HepG2 (cell line): Measurements from ENCODE around the gene C1orf159. TPM values are rescaled to one million over a fixed set of nuclear protein-coding genes. Genes with fewer than 3 reads are reported as not detected.

Experiments
- ATAC-seq: fragments of 200-7000 bp; cut with Tn5 transposase; 3 replicates; pipeline ENCODE4 v1.9.1; 2020; ENCODE audit warnings: mild to moderate bottlenecking, moderate library complexity
- BruUV-seq: library from RNA; stranded (reverse); fragments of 400-500 nt; replicated peaks from 2 replicates; lab custom pipeline; 2021; lab: Mats Ljungman, UMichigan
- CTCF ChIA-PET: fragments of 300-600 bp; formaldehyde crosslinking; extraction: SDS; loops from one replicate; lab custom pipeline; 2021; ENCODE audit warnings: low total read pairs, inconsistent platforms, low intra/inter-chr PET ratio; lab: Yijun Ruan, JAX
- POLR2A ChIA-PET: fragments of 350-600 bp; sonication (Branson Sonifier 250); formaldehyde crosslinking; loops from one replicate; lab custom pipeline; 2020; ENCODE audit warnings: antibody characterized with exemption, inconsistent platforms; lab: Yijun Ruan, JAX
- DNase-seq: peaks from one replicate; pipeline ENCODE4 v3.0.0-alpha.2; 2015; ENCODE audit warnings: low spot score
- FAIRE-seq: peaks from 3 replicates; lab custom pipeline; 2011; peaks lifted over from hg19 to GRCh38; lab: Jason Lieb, UNC
- H2AFZ ChIP-seq: one replicate; pipeline ENCODE4 v1.6.1; 2011; ENCODE audit warnings: low read length, inconsistent platforms
- H3K27ac ChIP-seq: fragments of 300-600 bp; 3 replicates; pipeline ENCODE4 v1.8.0; 2011; ENCODE audit warnings: mixed run types, mild to moderate bottlenecking, mixed read lengths, low read length, inconsistent platforms; ENCODE audit not compliant: insufficient read depth; ENCODE audit errors: extremely low read length
- H3K27me3 ChIP-seq, 2 experiments: fragments of 200-600 bp in 1 of 2; 2 replicates in 1 of 2; 3 replicates in 1 of 2; pipeline versions ENCODE4 v1.6.0 to v1.8.0; 2011; ENCODE audit warnings: low read length in 2 of 2, mild to moderate bottlenecking in 2 of 2, moderate library complexity in 2 of 2, inconsistent platforms in 1 of 2; ENCODE audit not compliant: insufficient read depth in 2 of 2, control insufficient read depth in 1 of 2
- H3K36me3 ChIP-seq, 2 experiments: fragments of 200-600 bp in 1 of 2; replicated peaks in 1 of 2; 2 replicates in 1 of 2; 3 replicates in 1 of 2; pipeline versions ENCODE4 v1.5.1 to v1.8.0; 2011; ENCODE audit warnings: low read length in 2 of 2, inconsistent platforms in 1 of 2; ENCODE audit not compliant: insufficient read depth in 2 of 2, control insufficient read depth in 1 of 2
- H3K4me1 ChIP-seq: 2 replicates; pipeline ENCODE4 v1.5.1; 2012; ENCODE audit warnings: low read length, inconsistent platforms; ENCODE audit not compliant: insufficient read depth
- H3K4me2 ChIP-seq: 2 replicates; pipeline ENCODE4 v1.6.0; 2011; ENCODE audit warnings: low read depth, low read length, inconsistent platforms
- H3K4me3 ChIP-seq, 3 experiments: fragments of 200-600 bp in 1 of 3; sonication (generic), shearing (Covaris generic) in 1 of 3; replicated peaks in 1 of 3; 2 replicates each; pipeline ENCODE4 v1.5.1; 2011 to 2016; ENCODE audit warnings: low read length in 3 of 3, inconsistent platforms in 2 of 3, low read depth in 2 of 3, mild to moderate bottlenecking in 2 of 3, control low read depth in 1 of 3, mixed read lengths in 1 of 3; ENCODE audit not compliant: insufficient read depth in 1 of 3
- H3K79me2 ChIP-seq: one replicate; pipeline ENCODE4 v1.6.1; 2011; ENCODE audit warnings: low read length, inconsistent platforms; ENCODE audit not compliant: insufficient read depth
- H3K9ac ChIP-seq: 2 replicates; pipeline ENCODE4 v1.6.0; 2011; ENCODE audit warnings: mild to moderate bottlenecking, low read depth, low read length, inconsistent platforms; ENCODE audit not compliant: insufficient read depth
- H3K9me3 ChIP-seq: 2 replicates; pipeline ENCODE4 v1.5.1; 2012; ENCODE audit warnings: mild to moderate bottlenecking, low read length
- H4K20me1 ChIP-seq: 2 replicates; pipeline ENCODE4 v1.6.0; 2011; ENCODE audit warnings: inconsistent platforms, mild to moderate bottlenecking, low read length, moderate library complexity; ENCODE audit not compliant: insufficient read depth
- AGO2 ChIP-seq: fragments of 200-400 bp; formaldehyde crosslinking; optimal IDR thresholded peaks from 2 replicates; pipeline ENCODE3; 2017; ENCODE audit warnings: mild to moderate bottlenecking, low read depth, low read length, moderate library complexity
- ATF1 ChIP-seq: IDR thresholded peaks from 2 replicates; pipeline ENCODE4 v1.6.1; 2016; ENCODE audit warnings: mild to moderate bottlenecking, control low read depth
- DDIT3 ChIP-seq: sonication (generic); formaldehyde crosslinking; IDR thresholded peaks from 2 replicates; pipeline ENCODE4 v1.4.0; 2020; ENCODE audit warnings: mild to moderate bottlenecking, missing genetic modification reagents
- FOXK1 ChIP-seq: sonication (generic); formaldehyde crosslinking; IDR thresholded peaks from 2 replicates; pipeline ENCODE4 v1.4.0; 2020; ENCODE audit warnings: low read depth, missing genetic modification reagents, borderline replicate concordance
- GTF3A ChIP-seq: sonication (generic); formaldehyde crosslinking; conservative IDR thresholded peaks from 2 replicates; pipeline ENCODE4 v1.4.0; 2020; ENCODE audit warnings: mild to moderate bottlenecking, missing genetic modification reagents
- KDM5B ChIP-seq: sonication (generic); formaldehyde crosslinking; IDR thresholded peaks from 2 replicates; pipeline ENCODE4 v1.4.0; 2020; ENCODE audit warnings: missing genetic modification reagents, mild to moderate bottlenecking, borderline replicate concordance
- MAFK ChIP-seq, 2 experiments: IDR thresholded peaks in 1 of 2; conservative IDR thresholded peaks in 1 of 2; 2 replicates each; pipeline ENCODE4 v1.6.1; 2011; ENCODE audit warnings: improper control_type of control experiment in 2 of 2, low read length in 2 of 2
- MIER3 ChIP-seq: IDR thresholded peaks from 2 replicates; pipeline ENCODE4 v1.6.1; 2016; ENCODE audit warnings: missing compliant biosample characterization, borderline replicate concordance
- RBFOX2 ChIP-seq: fragments of 200-400 bp; formaldehyde crosslinking; IDR thresholded peaks from 2 replicates; pipeline ENCODE4 v1.6.1; 2017; ENCODE audit warnings: low read depth, mild to moderate bottlenecking, low read length
- SAP130 ChIP-seq: IDR thresholded peaks from 2 replicates; pipeline ENCODE4 v1.6.1; 2016; ENCODE audit warnings: low read depth
- SNRNP70 ChIP-seq: fragments of 200-400 bp; formaldehyde crosslinking; IDR thresholded peaks from 2 replicates; pipeline ENCODE4 v1.6.1; 2017; ENCODE audit warnings: mild to moderate bottlenecking, low read depth, low read length, moderate library complexity
- TBX2 ChIP-seq: sonication (generic); formaldehyde crosslinking; IDR thresholded peaks from 2 replicates; pipeline ENCODE4 v1.5.0; 2020; ENCODE audit warnings: missing genetic modification reagents, mild to moderate bottlenecking, borderline replicate concordance
- ZBTB33 ChIP-seq: sonication (generic); formaldehyde crosslinking; IDR thresholded peaks from 2 replicates; pipeline ENCODE4 v1.4.0; 2020; ENCODE audit warnings: missing genetic modification reagents
- ZNF17 ChIP-seq: sonication (generic); formaldehyde crosslinking; IDR thresholded peaks from 2 replicates; pipeline ENCODE4 v1.5.0; 2020; ENCODE audit warnings: mild to moderate bottlenecking, missing genetic modification reagents
- ZNF570 ChIP-seq: sonication (generic); formaldehyde crosslinking; IDR thresholded peaks from 2 replicates; pipeline ENCODE4 v1.4.0; 2020; ENCODE audit warnings: mild to moderate bottlenecking, missing genetic modification reagents, borderline replicate concordance
- ZNF816 ChIP-seq: sonication (generic); formaldehyde crosslinking; IDR thresholded peaks from 2 replicates; pipeline ENCODE4 v1.8.0; 2022; ENCODE audit warnings: missing genetic modification reagents, mild to moderate bottlenecking, borderline replicate concordance
- WGBS: methylation state at CpG from one replicate; pipeline ENCODE4 v1.1.6; 2017; ENCODE audit warnings: low lambda C conversion rate; 5-methylcytosine and 5-hydroxymethylcytosine counted together
- in situ Hi-C: cut with HindIII; loops from 2 replicates; pipeline ENCODE4 v1.10.0; 2017; ENCODE audit warnings: low pct_unique_long_range_greater_than_20kb; ENCODE audit not compliant: extremely low pct_ligation_motif_present
- intact Hi-C: fragments of 100-400 bp; cut with micrococcal nuclease; formaldehyde crosslinking; loops from one replicate; pipeline ENCODE4 v1.10.0; 2022; ENCODE audit not compliant: unreplicated experiment
- polyA plus RNA-seq, 8 experiments: library from polyadenylated mRNA; depleted of rRNA in 3 of 8; stranded (reverse) in 7 of 8; unstranded in 1 of 8; fragments of >200 nt; fragmentation: Illumina TruSeq in 4 of 8; extraction: Trizol in 4 of 8; gene quantifications; 2 replicates each; pipeline versions ENCODE4 v1.2.1 to v1.2.3, GENCODE V29; 2011 to 2016; ENCODE audit warnings: low read depth in 4 of 8, missing spikeins in 1 of 8, mixed read lengths in 1 of 8; ENCODE audit not compliant: insufficient read depth in 1 of 8
- total RNA-seq, 5 experiments: library from RNA; depleted of rRNA; stranded (reverse); fragments of >200 nt; fragmentation: Illumina TruSeq; extraction: Trizol; gene quantifications; 2 replicates each; pipeline ENCODE4 v1.2.3, GENCODE V29; 2016; ENCODE audit warnings: low read depth in 1 of 5

Gene C1orf159
- total and polyA plus RNA-seq, 2 of the 13 experiments (the other 11 are each of a cell fraction or from before 2014, with no cell fraction given) = 3.8 to 6.7 TPM

- CTCF ChIA-PET = no interaction called here
Observed at GRCh38 chr1:1034439-1034781, 81.5 kb downstream of the C1orf159 start.

More at GRCh38 chr1:1034439-1034781, 81.5 kb downstream of the C1orf159 start:
- in situ Hi-C loops (no loop called here), intact Hi-C loops (no loop called here)
- H4K20me1 ChIP-seq = peaks cover 19% of the 10 kb centered on the region; the same call in 1 of the 2 replicates
- ATAC-seq (no peak), DNase-seq (no peak), FAIRE-seq (no peak)
- H3K4me1 ChIP-seq = peaks cover 52% of the 10 kb centered on the region
- no peak overlapping the region for H2AFZ ChIP-seq
- H3K4me3 ChIP-seq = no peak overlapping the region
- peaks cover 10 to 18% of the 10 kb centered on the region in 2 experiments; a peak in 4 of 5 replicates for H3K36me3 ChIP-seq
- POLR2A ChIA-PET = no interaction called here
- no peak overlapping the region for H3K9ac ChIP-seq
- no TSS peak for BruUV-seq
- no peaks in the 10 kb centered on the region for H3K9me3 ChIP-seq
- H3K27me3 ChIP-seq = no peaks in the 10 kb centered on the region
- TF ChIP-seq KDM5B (no peak), MAFK (conservative IDR thresholded peaks at IDR 0.05 in 1 of 2, IDR thresholded peaks at IDR 0.05 in 1 of 2; ENCODE audit: low read length in 2 of 2) (no peak), RBFOX2 (0 out of 2 replicates have a peak, but pooled peaks have one; percentile 55), FOXK1 (CRISPR knock-in tag) (no peak), SAP130 (CRISPR knock-in tag) (no peak), TBX2 (CRISPR knock-in tag) (no peak), AGO2 (peak; percentile 64), GTF3A (no peak), SNRNP70 (no peak), ZNF816 (CRISPR knock-in tag) (no peak), ATF1 (no peak), MIER3 (CRISPR knock-in tag) (no peak), ZNF570 (CRISPR knock-in tag) (no peak), DDIT3 (CRISPR knock-in tag) (no peak), ZNF17 (CRISPR knock-in tag) (no peak), ZBTB33 (CRISPR knock-in tag) (0 out of 2 replicates have a peak, but pooled peaks have one; percentile 42)
- TF ChIP-seq, all 625 proteins: peak for 3
- H3K4me2 ChIP-seq = no peak overlapping the region
- no peak overlapping the region for H3K27ac ChIP-seq
- WGBS = no CpG with 5 or more reads among the region's 30 CpGs
- peaks cover 11% of the 10 kb centered on the region for H3K79me2 ChIP-seq
